Pancreas (tissue), 10 donors: Measurements from ENCODE around the gene CTNNA2. TPM values are rescaled to one million over a fixed set of nuclear protein-coding genes. Genes with fewer than 3 reads are reported as not detected.
"Not testable (repeated sequence)": the region's sequence is repeated elsewhere in the genome, so short reads cannot be mapped to it uniquely, and the experiment has no call there.

Source experiments
- ATAC-seq, 4 donors: fragments of 200-7000 bp; cut with Tn5 transposase; one replicate each; pipeline versions ENCODE4 v1.8.0 to v1.9.1; 2020; ENCODE audit warnings: mild to moderate bottlenecking in 4 of 4, moderate library complexity in 4 of 4
- DNase-seq, 6 donors: peaks; one replicate each; pipeline ENCODE4 v3.0.0-alpha.2; 2020
- FAIRE-seq: peaks from 2 replicates; lab custom pipeline; 2012; peaks lifted over from hg19 to GRCh38; lab: Jason Lieb, UNC
- H3K27ac ChIP-seq, 4 donors: fragments of 200-600 bp; sonication (generic); 1 replicate in 3 of 4; 2 replicates in 1 of 4; pipeline versions ENCODE4 v1.5.0 to v1.8.0; 2020
- H3K27me3 ChIP-seq, 4 donors: fragments of 200-600 bp; one replicate each; pipeline ENCODE4 v1.8.0; 2021
- H3K36me3 ChIP-seq, 3 donors: fragments of 200-600 bp; sonication (generic) in 1 of 3; one replicate each; pipeline versions ENCODE4 v1.5.0 to v1.8.0; 2020 to 2021
- H3K4me1 ChIP-seq, 3 donors: fragments of 200-600 bp; one replicate each; pipeline ENCODE4 v1.8.0; 2021
- H3K4me3 ChIP-seq, 4 donors: fragments of 200-600 bp; sonication (generic) in 2 of 4; one replicate each; pipeline versions ENCODE4 v1.5.0 to v1.8.0; 2020 to 2021
- H3K9me3 ChIP-seq, 4 donors: fragments of 200-600 bp; one replicate each; pipeline ENCODE4 v1.8.0; 2021
- WGBS, 2 donors: extraction: QIAGEN DNeasy Blood & Tissue Kit; methylation state at CpG; one replicate each; pipeline ENCODE4 v1.1.7; 2013; 5-methylcytosine and 5-hydroxymethylcytosine counted together
- intact Hi-C, 3 donors: fragments of 100-400 bp; cut with DNase I; formaldehyde crosslinking; loops; one replicate each; pipeline versions ENCODE4 v1.11.1 to v1.14.2; 2022
- polyA plus RNA-seq, 2 donors: library from polyadenylated mRNA; stranded (reverse); fragments of 200-250 nt; gene quantifications; one replicate each; pipeline ENCODE4 v1.2.3, GENCODE V29; 2013
- total RNA-seq, 6 donors: library from RNA; stranded (reverse); fragmentation: NEBNext Ultra II Directional in 4 of 6; extraction: Animal tissue kit (Norgen Biotek cat#: 25700) in 4 of 6; gene quantifications; one replicate each; pipeline versions ENCODE4 v1.2.1 to v1.2.4, GENCODE V29; 2021 to 2023
- TF ChIP-seq, protein P1 (sequence below), 4 donors: fragments of 200-600 bp; sonication (generic) in 3 of 4; IDR thresholded peaks; one replicate each; pipeline versions ENCODE4 v1.5.0 to v1.8.0; 2021; ENCODE audit warnings: antibody characterized with exemption in 4 of 4
- donor health status: healthy with polysubstance abuse.
- donor health status: DM: no; HTN: no; CAD: no; lungs with moderate emphysema.
- donor health status: DM: no; HTN: no; CAD: no.
- donor health status: control.
- donor health status: control.
- donor health status: Bipolar disorder and iron deficiency.
- donor health status: DM: yes; HTN: yes; CAD: no.
- donor health status: DM: no; HTN: no; CAD: no.
- donor health status: DM: no; HTN: no; CAD: no.
- donor health status: DM: yes; HTN: yes; CAD: no.

Gene CTNNA2
- total and polyA plus RNA-seq, 8 donors, result 0.25 to 12.1 (median 2.1) TPM

DNA sequence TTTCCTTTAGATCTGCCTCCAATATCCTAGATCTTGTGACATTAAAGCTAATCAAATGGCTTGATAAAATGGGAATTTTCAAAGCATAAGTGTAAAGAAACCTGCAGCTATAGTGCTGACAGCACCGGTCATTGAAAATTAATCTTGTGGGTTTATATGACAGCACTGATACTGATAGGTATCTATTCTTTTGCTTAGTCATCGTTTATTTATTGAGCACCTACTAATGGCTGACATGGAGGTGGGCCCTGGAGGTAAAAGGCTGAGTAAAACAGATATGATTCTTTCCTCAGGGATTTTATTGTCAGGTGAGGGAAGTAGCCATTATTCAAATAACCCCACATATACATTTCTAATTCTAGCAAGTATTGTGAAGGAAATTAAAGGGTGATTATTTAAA, 509.2 kb downstream of the CTNNA2 start:
- H3K9me3 ChIP-seq, result no peaks in the 10 kb centered on the region
- no peaks in the 10 kb centered on the region for H3K4me1 ChIP-seq
- H3K27me3 ChIP-seq, result no peaks in the 10 kb centered on the region
- no peak for FAIRE-seq
- no peak for ATAC-seq
- no peak for DNase-seq
- H3K4me3 ChIP-seq, result no peak overlapping the region
- intact Hi-C loops, result no loop called here
- TF ChIP-seq, protein P1, sequence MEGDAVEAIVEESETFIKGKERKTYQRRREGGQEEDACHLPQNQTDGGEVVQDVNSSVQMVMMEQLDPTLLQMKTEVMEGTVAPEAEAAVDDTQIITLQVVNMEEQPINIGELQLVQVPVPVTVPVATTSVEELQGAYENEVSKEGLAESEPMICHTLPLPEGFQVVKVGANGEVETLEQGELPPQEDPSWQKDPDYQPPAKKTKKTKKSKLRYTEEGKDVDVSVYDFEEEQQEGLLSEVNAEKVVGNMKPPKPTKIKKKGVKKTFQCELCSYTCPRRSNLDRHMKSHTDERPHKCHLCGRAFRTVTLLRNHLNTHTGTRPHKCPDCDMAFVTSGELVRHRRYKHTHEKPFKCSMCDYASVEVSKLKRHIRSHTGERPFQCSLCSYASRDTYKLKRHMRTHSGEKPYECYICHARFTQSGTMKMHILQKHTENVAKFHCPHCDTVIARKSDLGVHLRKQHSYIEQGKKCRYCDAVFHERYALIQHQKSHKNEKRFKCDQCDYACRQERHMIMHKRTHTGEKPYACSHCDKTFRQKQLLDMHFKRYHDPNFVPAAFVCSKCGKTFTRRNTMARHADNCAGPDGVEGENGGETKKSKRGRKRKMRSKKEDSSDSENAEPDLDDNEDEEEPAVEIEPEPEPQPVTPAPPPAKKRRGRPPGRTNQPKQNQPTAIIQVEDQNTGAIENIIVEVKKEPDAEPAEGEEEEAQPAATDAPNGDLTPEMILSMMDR (IDR thresholded peaks at IDR 0.05), result no peak
- H3K36me3 ChIP-seq, result no peaks in the 10 kb centered on the region
- 66 to 70% methylated on average over 2 of the region's 2 CpGs for WGBS, 2 donors
- no peak overlapping the region for H3K27ac ChIP-seq

GRCh38 chr2:80026040-80026729, 513.3 kb downstream of the CTNNA2 start:
- DNase-seq, result no peak
- 64 to 75% methylated on average over 5 of the region's 5 CpGs for WGBS, 2 donors
- intact Hi-C loops, result no loop called here
- Histone ChIP-seq H3K36me3 (no peaks in the 10 kb centered on the region), H3K4me1 (no peaks in the 10 kb centered on the region), H3K27ac (no peak overlapping the region), H3K4me3 (no peak overlapping the region), H3K9me3 (no peaks in the 10 kb centered on the region), H3K27me3 (no peaks in the 10 kb centered on the region)
- TF ChIP-seq, protein P1 (IDR thresholded peaks at IDR 0.05), result no peak
- FAIRE-seq, result no peak
- no peak for ATAC-seq

GRCh38 chr2:80028051-80028450, 515.2 kb downstream of the CTNNA2 start:
- H3K27me3 ChIP-seq, result no peaks in the 10 kb centered on the region
- H3K4me1 ChIP-seq, result no peaks in the 10 kb centered on the region
- no peak for ATAC-seq
- intact Hi-C loops, result no loop called here
- H3K9me3 ChIP-seq, result no peaks in the 10 kb centered on the region
- WGBS, 2 donors, result 74 to 76% methylated on average over 3 of the region's 3 CpGs
- no peak for FAIRE-seq
- DNase-seq, result no peak
- H3K36me3 ChIP-seq, result no peaks in the 10 kb centered on the region
- H3K4me3 ChIP-seq, result no peak overlapping the region
- H3K27ac ChIP-seq, result no peak overlapping the region
- TF ChIP-seq, protein P1 (IDR thresholded peaks at IDR 0.05), result no peak

- intact Hi-C loops, result no loop called here
- ATAC-seq, result no peak
- H3K36me3 ChIP-seq, result no peaks in the 10 kb centered on the region
- no peaks in the 10 kb centered on the region for H3K4me1 ChIP-seq
- TF ChIP-seq, protein P1 (IDR thresholded peaks at IDR 0.05), result no peak
- H3K27ac ChIP-seq, result no peak overlapping the region
- DNase-seq, result no peak
- FAIRE-seq, result no peak
- H3K27me3 ChIP-seq, result no peaks in the 10 kb centered on the region
- H3K9me3 ChIP-seq, result no peaks in the 10 kb centered on the region
- no peak overlapping the region for H3K4me3 ChIP-seq
Observed at GRCh38 chr2:80028584-80028983, 515.7 kb downstream of the CTNNA2 start.

DNA sequence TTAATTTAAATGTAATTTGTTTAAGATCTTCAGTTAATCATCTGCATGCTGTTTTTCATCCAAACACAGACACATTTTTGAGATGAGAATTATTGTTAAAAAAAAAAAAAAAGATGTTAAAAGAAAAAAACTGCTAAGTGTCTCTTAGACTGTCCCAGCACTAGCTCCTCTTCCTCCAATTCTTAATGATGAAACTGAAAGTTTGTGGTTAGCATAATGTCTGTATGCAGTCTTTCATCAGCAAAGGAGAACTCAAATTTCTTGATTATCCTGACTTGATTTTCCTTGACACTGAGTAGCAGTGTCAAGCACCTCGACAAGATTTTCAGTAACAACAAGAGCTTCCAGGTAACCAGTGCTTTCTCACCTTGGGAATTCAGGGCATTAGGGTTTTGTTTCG, 517.3 kb downstream of the CTNNA2 start:
- intact Hi-C loops, result no loop called here

DNA sequence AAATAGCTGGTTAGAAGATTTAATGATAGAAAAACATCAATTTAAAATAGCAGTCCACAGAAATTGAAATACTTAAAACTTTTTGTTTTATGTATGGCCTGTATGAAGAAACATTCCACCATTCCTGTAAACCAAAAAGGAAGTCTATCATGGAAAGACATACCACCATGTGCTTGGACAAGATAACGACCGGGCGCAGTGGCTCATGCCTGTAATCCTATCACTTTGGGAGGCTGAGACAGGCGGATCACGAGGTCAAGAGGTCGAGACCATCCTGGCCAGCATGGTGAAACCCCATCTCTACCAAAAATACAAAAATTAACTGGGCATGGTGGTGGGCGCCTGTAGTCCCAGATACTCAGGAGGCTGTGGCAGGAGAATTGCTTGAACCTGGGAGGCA, 519.8 kb downstream of the CTNNA2 start:
- H3K36me3 ChIP-seq, H3K27ac ChIP-seq, FAIRE-seq, H3K9me3 ChIP-seq, ATAC-seq, H3K4me1 ChIP-seq, DNase-seq, intact Hi-C loops, H3K27me3 ChIP-seq, H3K4me3 ChIP-seq: not testable (repeated sequence)
- WGBS, 2 donors, result 72 to 82% methylated on average over 7 of the region's 7 CpGs

More for the DNA sequence above, 517.3 kb downstream of the CTNNA2 start:
- Histone ChIP-seq H3K9me3 (no peaks in the 10 kb centered on the region), H3K27ac (no peak overlapping the region), H3K27me3 (no peaks in the 10 kb centered on the region), H3K4me3 (no peak overlapping the region), H3K4me1 (no peaks in the 10 kb centered on the region), H3K36me3 (no peaks in the 10 kb centered on the region)
- WGBS, 2 donors, result 47 to 59% methylated on average over 2 of the region's 2 CpGs
- no peak for FAIRE-seq
- no peak for DNase-seq
- ATAC-seq, result no peak
- TF ChIP-seq, protein P1 (IDR thresholded peaks at IDR 0.05), result no peak
